GM23248 (cell line): ENCODE data around the gene CLSTN2. TPM values are rescaled to one million over a fixed set of nuclear protein-coding genes. Genes with fewer than 3 reads are reported as not detected.

ENCODE experiments used
- DNase-seq: peaks from one replicate; pipeline ENCODE4 v3.0.0-alpha.2; 2015
- H2AFZ ChIP-seq: fragments of 200-600 bp; sonication (generic); 2 replicates; pipeline ENCODE4 v1.6.1; 2016; ENCODE audit warnings: antibody characterized with exemption
- H3F3A ChIP-seq: fragments of 200-600 bp; sonication (generic); 2 replicates; pipeline ENCODE4 v1.6.1; 2016; ENCODE audit warnings: mild to moderate bottlenecking, antibody characterized with exemption, mixed run types; ENCODE audit not compliant: insufficient read depth
- H3K27ac ChIP-seq: fragments of 200-600 bp; sonication (generic); 2 replicates; pipeline ENCODE4 v1.5.1; 2016; ENCODE audit warnings: mild to moderate bottlenecking
- H3K27me3 ChIP-seq: fragments of 200-600 bp; sonication (generic); replicated peaks from 2 replicates; pipeline ENCODE4 v1.6.1; 2016; ENCODE audit warnings: mild to moderate bottlenecking; ENCODE audit not compliant: insufficient read depth
- H3K36me3 ChIP-seq: fragments of 200-600 bp; sonication (generic); 2 replicates; pipeline ENCODE4 v1.6.1; 2016; ENCODE audit warnings: low read depth, mild to moderate bottlenecking
- H3K4me1 ChIP-seq: fragments of 200-600 bp; sonication (generic); 2 replicates; pipeline ENCODE4 v1.6.1; 2016; ENCODE audit warnings: mild to moderate bottlenecking; ENCODE audit not compliant: insufficient read depth
- H3K4me2 ChIP-seq: fragments of 200-600 bp; sonication (generic); one replicate; pipeline ENCODE4 v1.6.1; 2016; ENCODE audit warnings: mild to moderate bottlenecking; ENCODE audit not compliant: unreplicated experiment
- H3K4me3 ChIP-seq: fragments of 200-600 bp; sonication (generic); 2 replicates; pipeline ENCODE4 v1.5.1; 2016; ENCODE audit warnings: mild to moderate bottlenecking
- H3K79me2 ChIP-seq: fragments of 200-600 bp; sonication (generic); 2 replicates; pipeline ENCODE4 v1.6.1; 2016; ENCODE audit warnings: mild to moderate bottlenecking; ENCODE audit not compliant: insufficient read depth
- H3K9ac ChIP-seq: fragments of 200-600 bp; sonication (generic); 2 replicates; pipeline ENCODE4 v1.6.1; 2016; ENCODE audit warnings: mild to moderate bottlenecking
- H3K9me2 ChIP-seq: fragments of 200-600 bp; sonication (generic); 2 replicates; pipeline ENCODE4 v1.6.1; 2016; ENCODE audit warnings: mixed run types, mild to moderate bottlenecking, moderate library complexity; ENCODE audit not compliant: insufficient read depth
- H3K9me3 ChIP-seq: fragments of 200-600 bp; sonication (generic); one replicate; pipeline ENCODE4 v1.6.1; 2017; ENCODE audit warnings: low read depth
- H4K20me1 ChIP-seq: fragments of 200-600 bp; sonication (generic); 2 replicates; pipeline ENCODE4 v1.6.0; 2016; ENCODE audit not compliant: insufficient read depth
- EZH2 ChIP-seq: fragments of 200-600 bp; sonication (generic); IDR thresholded peaks from 2 replicates; pipeline ENCODE4 v1.6.1; 2018; ENCODE audit warnings: antibody characterized with exemption, mild to moderate bottlenecking; ENCODE audit not compliant: insufficient read depth, poor library complexity, severe bottlenecking
- EZH2phosphoT487 ChIP-seq: fragments of 200-600 bp; sonication (generic); IDR thresholded peaks from 2 replicates; pipeline ENCODE4 v1.6.1; 2018; ENCODE audit warnings: antibody characterized with exemption, moderate library complexity, mild to moderate bottlenecking, low read depth; ENCODE audit not compliant: insufficient read depth
- WGBS, 2 experiments: methylation state at CpG; one replicate each; pipeline ENCODE4 v1.1.6; 2015 to 2017; ENCODE audit warnings: low lambda C conversion rate in 2 of 2, low coverage in 1 of 2; ENCODE audit errors: missing lambda C conversion rate in 2 of 2; 5-methylcytosine and 5-hydroxymethylcytosine counted together
- in situ Hi-C: fragments of 300-500 bp; cut with MboI; formaldehyde crosslinking; loops from 2 replicates; pipeline ENCODE4 v1.15.0; 2020
- polyA plus RNA-seq: library from polyadenylated mRNA; unstranded; fragments of >200 nt; fragmentation: Nextera tagmentation; extraction: Ambion mirVana; gene quantifications from 2 replicates; pipeline ENCODE4 v1.2.1, GENCODE V29; 2016
- total RNA-seq: library from RNA; depleted of rRNA; stranded (reverse); fragments of >200 nt; shearing (Covaris generic); gene quantifications from 2 replicates; pipeline ENCODE4 v1.2.3, GENCODE V29; 2014

CLSTN2 gene
- total and polyA plus RNA-seq, 2 experiments from 2014 or later, result not detected

DNA sequence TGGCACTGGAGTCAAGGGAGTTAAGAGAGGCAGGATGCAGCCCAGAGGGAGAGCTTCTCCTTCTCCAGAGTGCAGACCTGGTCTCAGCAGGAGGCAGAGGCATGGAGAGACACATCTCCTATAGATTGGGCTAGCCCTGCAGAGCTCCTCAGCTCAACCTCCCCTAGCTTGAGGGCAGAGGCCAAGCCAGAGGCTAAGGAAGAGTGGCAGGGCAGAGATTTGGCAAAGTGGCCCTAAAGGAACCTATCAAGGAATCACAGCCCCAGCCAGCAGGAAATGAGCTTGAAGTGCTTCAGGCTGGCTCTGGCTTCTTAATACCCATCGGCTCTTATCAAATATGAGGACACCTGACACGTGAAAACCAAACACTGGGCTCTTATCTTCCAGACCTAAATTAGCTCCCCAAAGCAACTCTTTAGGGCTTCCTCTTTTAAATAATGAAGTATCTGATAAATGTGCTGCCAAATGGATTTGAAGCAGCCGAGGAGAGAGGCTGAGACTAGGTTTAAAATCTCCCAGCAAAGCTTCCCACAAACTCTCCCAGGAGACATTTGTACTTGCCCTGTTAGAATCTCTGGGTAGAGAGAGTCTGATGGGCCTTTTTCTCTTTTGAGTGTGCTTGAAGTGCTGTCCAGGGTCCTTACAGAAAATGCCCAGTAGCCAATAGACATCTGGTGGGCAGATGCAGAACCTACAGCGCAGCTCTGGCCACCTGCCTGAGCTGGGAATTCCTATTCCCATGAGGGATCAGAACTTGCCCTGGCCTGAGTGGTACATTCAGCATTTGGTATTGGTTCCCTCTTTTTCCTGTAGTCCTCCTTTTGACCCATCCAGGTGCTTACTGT is 271.4 kb downstream of the CLSTN2 start:
- Histone ChIP-seq H3K4me2 (no peak overlapping the region), H3K79me2 (no peaks in the 10 kb centered on the region), H3K27ac (no peak overlapping the region), H3K36me3 (no peaks in the 10 kb centered on the region), H4K20me1 (no peaks in the 10 kb centered on the region), H3F3A (no peaks in the 10 kb centered on the region), H3K9ac (no peak overlapping the region), H3K27me3 (peaks cover 6% of the 10 kb centered on the region), H2AFZ (no peak overlapping the region), H3K9me3 (no peaks in the 10 kb centered on the region), H3K4me3 (no peak overlapping the region), H3K4me1 (no peaks in the 10 kb centered on the region), H3K9me2 (no peaks in the 10 kb centered on the region)
- peak; percentile 56 for DNase-seq
- TF ChIP-seq EZH2 (no peak), EZH2phosphoT487 (no peak)
- in situ Hi-C loops, result no loop called here
- WGBS, 2 experiments, result 20 to 23% methylated on average over 4 of the region's 4 CpGs

DNA sequence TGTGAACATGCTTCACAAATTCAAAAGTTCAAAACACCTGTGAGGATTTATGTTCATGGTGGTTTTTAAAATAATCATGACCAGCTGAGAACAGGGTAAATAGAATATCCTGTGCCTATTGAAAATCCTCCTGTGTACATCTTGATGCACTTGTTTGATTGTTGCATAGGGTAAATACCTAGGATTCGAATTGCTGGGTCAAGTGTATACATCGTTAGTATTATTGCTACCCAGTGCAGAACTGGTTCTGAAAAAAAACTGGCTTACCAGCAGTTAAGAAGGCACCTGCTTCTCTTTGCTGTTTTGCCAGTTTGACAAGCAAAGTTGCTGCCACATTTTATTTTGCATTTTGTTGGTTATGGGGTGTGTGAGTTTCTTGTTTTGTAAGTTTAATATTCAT is 272.6 kb downstream of the CLSTN2 start:
- Histone ChIP-seq H3K27ac (no peak overlapping the region), H3K4me1 (no peaks in the 10 kb centered on the region), H3K4me3 (no peak overlapping the region), H3F3A (no peaks in the 10 kb centered on the region), H2AFZ (no peak overlapping the region), H3K79me2 (no peaks in the 10 kb centered on the region), H4K20me1 (no peaks in the 10 kb centered on the region), H3K4me2 (no peak overlapping the region), H3K9me2 (no peaks in the 10 kb centered on the region), H3K9me3 (no peaks in the 10 kb centered on the region), H3K9ac (no peak overlapping the region), H3K27me3 (peaks cover 6% of the 10 kb centered on the region), H3K36me3 (no peaks in the 10 kb centered on the region)
- TF ChIP-seq EZH2phosphoT487 (no peak), EZH2 (no peak)
- WGBS, 2 experiments, result 27 to 35% methylated on average over 2 of the region's 2 CpGs
- DNase-seq, result no peak
- in situ Hi-C loops, result no loop called here

DNA sequence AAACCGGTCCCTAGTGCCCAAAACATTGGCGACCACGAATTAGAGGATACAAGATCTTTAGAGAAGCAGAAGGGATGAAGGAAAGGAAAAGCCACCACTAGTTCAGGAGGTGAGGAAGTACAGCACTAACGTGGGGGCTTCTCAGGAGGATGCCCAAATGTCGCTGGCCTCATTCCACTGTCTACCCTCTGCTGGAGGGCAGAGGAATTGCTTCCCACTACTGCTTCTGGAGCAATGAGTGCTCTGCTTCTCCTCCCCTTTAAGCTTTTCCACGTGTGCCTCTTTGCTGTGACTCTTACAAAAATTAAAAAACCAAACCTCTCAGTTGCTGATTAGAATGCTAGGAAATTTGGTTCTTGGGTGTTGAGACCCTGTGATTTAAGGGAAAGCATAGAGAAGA is 281.3 kb downstream of the CLSTN2 start:
- WGBS, 2 experiments, result 46 to 47% methylated on average over 6 of the region's 6 CpGs
- no peak for TF ChIP-seq EZH2
- no peak for TF ChIP-seq EZH2phosphoT487
- no peaks in the 10 kb centered on the region for H3K36me3 ChIP-seq
- in situ Hi-C loops, result no loop called here
- H2AFZ ChIP-seq, result no peak overlapping the region
- H3K4me2 ChIP-seq, result no peak overlapping the region
- no peaks in the 10 kb centered on the region for H3K4me1 ChIP-seq
- no peaks in the 10 kb centered on the region for H3K9me3 ChIP-seq
- no peak overlapping the region for H3K9ac ChIP-seq
- no peaks in the 10 kb centered on the region for H3K9me2 ChIP-seq
- H4K20me1 ChIP-seq, result no peaks in the 10 kb centered on the region
- no peak overlapping the region for H3K27ac ChIP-seq
- DNase-seq, result peak; percentile 40
- no peaks in the 10 kb centered on the region for H3F3A ChIP-seq
- H3K79me2 ChIP-seq, result no peaks in the 10 kb centered on the region
- no peaks in the 10 kb centered on the region for H3K27me3 ChIP-seq
- no peak overlapping the region for H3K4me3 ChIP-seq

DNA sequence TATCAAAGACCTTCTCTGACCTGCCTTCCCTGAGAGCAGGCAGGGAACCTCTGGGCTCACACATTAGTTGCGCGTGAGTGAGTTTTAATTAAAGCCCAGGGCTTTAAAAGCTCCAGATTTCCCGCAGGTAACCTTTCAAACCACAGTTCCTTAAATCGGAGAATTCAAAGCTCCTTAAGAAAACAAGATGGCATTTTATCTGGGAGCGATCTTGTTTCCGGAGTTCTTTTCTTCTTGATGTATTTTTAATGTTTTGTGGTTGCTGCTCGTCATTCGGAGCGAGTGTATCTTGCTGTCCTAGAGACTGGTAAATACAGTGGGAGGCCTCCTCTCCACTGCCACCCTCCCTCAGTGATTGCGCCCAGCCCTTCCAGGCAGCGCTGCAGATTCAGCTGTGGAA is 284.3 kb downstream of the CLSTN2 start:
- 70 to 75% methylated on average over 11 of the region's 11 CpGs for WGBS, 2 experiments
- Histone ChIP-seq H4K20me1 (no peaks in the 10 kb centered on the region), H3K27me3 (0 out of 2 replicates have a peak, but pooled peaks cover 3% of the 10 kb centered on the region), H2AFZ (no peak overlapping the region), H3K9me3 (no peaks in the 10 kb centered on the region), H3F3A (no peaks in the 10 kb centered on the region), H3K4me3 (no peak overlapping the region), H3K4me1 (no peaks in the 10 kb centered on the region), H3K9ac (no peak overlapping the region), H3K79me2 (no peaks in the 10 kb centered on the region), H3K4me2 (no peak overlapping the region), H3K27ac (no peak overlapping the region), H3K9me2 (no peaks in the 10 kb centered on the region), H3K36me3 (no peaks in the 10 kb centered on the region)
- no peak for DNase-seq
- TF ChIP-seq EZH2 (no peak), EZH2phosphoT487 (no peak)
- in situ Hi-C loops, result no loop called here
